Cerebellar nuclear complex (tissue), 1 donor: Measurements from ENCODE around the gene PCNP.
A peak's percentile ranks its signal among the peaks of the same experiment; 100 is the strongest.
"Not testable (repeated sequence)": the region's sequence is repeated elsewhere in the genome, so short reads cannot be mapped to it uniquely, and the experiment has no call there.

Experiments used
- DNase-seq, 2 experiments: peaks; one replicate each; lab custom pipeline; 2025; lab: John Stamatoyannopoulos, UW

Gene PCNP, protein sequence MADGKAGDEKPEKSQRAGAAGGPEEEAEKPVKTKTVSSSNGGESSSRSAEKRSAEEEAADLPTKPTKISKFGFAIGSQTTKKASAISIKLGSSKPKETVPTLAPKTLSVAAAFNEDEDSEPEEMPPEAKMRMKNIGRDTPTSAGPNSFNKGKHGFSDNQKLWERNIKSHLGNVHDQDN

DNA sequence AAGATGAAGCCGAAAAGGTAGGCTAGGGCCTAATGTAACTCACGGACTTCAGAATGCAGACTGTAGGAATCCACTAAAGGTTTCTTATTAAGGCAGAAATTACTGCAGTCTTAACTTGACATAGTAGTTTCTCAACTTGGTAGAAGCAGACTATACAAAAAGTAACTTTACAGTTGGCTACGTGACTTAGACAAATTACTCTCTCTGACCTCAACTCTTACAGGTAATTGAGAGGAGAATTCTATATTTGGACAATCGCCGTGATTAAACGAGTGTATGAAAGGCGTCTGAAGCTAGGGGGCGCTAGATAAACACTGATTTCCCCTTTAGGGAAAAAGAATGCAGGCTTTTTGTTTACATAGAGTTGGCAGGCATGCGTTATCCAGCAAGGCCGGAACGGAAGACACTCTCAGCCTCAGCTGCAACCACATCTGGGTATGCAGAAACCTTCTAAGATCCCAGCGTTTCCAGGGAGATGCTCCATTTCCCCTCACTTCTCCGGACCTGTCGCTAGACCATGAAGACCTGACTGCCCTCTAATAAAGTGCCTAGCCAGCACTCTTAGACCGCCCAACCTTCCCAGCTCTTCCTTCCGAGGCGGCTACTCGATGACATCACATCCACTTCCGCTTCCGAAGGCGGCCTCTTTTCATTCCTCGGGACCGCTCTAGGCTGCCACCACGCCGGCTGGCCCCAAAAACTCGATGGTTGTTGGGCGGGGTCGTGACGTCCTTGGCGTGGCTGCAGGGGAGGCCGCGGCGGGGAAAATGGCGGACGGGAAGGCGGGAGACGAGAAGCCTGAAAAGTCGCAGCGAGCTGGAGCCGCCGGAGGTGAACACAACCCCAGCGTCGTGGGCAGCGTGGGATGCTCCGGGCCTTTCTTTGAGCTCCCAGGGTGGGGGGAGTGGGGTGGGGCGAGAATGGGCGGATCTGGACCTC is at the start of gene PCNP:
TSS of gene PCNP (plus strand) at position 732 of the 939 bp plus-strand sequence. CDS start at position 768, 36 bp downstream.
- peak; percentile 66 to 93 for DNase-seq

DNA sequence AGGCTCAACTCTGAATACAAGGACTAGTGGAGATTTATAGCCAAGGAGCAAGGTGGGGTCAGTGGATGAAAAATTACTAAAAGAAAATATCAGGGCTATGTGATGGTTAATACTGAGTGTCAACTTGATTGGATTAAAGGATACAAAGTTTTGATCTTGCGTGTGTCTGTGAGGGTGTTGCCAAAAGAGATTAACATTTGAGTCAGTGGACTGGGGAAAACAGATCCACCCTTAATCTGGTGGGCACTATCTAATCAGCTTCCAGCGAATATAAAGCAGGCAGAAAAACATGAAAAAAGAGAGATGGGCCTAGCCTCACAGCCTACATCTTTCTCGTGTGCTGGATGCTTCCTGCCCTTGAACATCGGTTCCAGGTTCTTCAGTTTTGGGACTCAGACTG is 46.5 kb upstream of the PCNP start:
- DNase-seq: no peak

DNA sequence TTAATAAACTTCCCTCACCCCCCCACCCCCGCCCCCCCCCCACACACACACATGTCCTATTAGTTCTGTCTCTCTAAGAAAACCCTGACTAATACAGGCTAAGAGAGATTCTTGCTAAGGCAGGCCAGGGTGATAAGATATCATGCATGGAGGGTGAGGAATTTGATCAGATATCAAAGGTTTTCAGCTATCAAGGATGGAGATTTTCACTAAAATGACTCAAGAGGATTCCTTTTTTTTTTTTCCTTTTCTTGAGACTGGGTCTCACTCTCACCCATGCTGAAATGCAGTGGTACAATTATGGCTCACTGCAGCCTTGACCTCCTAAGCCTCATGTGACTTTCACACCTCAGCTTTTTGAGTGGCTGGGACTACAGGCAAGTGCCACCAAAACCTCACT is 46.1 kb upstream of the PCNP start:
- DNase-seq: no peak

DNA sequence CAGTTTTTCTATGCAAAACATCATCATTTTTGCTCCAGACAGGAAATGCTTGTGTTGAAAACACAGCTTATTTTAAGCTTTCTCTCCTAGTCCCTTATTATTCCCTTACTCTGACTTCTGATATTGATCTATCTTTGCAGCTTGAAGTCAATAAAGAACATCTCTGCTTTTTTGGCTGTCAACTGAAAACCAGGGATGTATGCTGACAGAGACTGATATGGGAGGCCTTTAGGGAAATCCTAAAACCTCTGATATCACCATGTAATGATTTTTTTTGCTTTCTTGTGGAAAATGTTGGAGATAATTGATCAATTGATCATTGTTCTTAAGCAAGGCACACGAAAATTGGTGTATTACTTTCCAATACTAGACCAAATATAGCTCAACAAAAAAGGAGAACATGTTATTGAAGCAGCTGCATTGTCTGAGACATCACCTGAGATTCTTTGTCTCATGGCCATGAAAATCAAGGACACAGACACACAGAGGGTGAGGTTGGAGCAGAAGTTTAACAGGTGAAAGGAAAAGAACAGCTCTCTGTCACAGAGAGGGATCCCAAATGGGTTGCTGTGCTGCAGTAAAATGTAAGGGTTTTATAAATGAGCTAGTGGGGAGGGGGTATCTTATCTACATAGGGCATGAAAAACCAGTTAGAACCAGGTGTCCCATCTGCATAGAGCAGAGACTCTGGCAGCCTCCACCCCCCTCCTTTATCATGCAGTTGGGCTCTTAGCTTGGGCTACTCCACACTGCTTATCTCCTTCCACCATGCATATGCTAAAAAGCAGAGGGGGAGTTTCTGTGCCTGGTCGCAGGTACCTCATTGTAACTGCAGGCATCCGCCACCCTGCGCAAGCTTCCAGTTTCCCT is 43.9 kb upstream of the PCNP start:
- DNase-seq: no peak

DNA sequence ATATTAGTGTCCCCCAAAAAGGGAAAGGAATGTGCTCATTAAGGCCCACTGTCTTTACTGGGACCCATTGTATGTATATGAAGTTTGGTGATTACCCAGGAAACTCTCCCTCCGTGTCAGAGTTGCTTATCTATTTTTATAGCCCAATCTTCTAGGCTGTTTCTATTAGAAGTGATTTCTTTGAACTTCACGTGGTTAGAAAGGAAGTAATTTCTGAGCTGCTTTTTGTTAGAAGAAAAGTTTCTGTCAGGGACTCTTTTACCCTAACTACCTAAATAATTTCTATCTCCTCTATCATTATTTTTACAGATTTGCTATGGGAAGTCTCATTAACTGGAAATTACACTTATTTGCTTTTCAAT is 43.3 kb upstream of the PCNP start:
- DNase-seq: no peak

DNA sequence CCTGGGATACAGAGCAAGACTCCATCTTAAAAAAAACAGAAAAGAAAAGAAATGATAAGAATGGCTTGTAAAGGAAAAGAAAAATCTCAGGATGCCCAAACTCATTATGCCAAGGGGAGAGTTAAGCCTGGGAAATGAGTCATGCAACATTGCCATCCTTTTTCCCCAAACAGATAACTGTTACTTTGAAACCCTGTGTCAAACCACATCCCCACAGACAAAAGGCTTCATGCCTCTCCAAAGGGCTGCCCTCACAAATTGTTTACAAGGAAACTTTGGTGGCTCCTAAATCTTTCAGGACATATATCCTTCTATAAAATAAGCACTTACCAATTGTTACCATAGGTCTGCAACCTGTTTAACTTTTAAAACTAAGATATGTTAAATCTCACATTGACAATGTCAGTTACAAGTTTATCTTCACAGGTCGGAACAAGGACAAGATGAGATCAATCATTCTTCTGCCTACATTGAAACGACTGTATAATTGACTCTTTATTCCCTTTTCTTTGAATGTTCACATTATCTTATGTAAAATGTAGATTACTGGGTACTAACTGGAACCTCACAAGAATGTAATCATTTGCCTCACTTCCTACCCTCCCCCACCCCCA is 42.4 kb upstream of the PCNP start:
- no peak for DNase-seq

DNA sequence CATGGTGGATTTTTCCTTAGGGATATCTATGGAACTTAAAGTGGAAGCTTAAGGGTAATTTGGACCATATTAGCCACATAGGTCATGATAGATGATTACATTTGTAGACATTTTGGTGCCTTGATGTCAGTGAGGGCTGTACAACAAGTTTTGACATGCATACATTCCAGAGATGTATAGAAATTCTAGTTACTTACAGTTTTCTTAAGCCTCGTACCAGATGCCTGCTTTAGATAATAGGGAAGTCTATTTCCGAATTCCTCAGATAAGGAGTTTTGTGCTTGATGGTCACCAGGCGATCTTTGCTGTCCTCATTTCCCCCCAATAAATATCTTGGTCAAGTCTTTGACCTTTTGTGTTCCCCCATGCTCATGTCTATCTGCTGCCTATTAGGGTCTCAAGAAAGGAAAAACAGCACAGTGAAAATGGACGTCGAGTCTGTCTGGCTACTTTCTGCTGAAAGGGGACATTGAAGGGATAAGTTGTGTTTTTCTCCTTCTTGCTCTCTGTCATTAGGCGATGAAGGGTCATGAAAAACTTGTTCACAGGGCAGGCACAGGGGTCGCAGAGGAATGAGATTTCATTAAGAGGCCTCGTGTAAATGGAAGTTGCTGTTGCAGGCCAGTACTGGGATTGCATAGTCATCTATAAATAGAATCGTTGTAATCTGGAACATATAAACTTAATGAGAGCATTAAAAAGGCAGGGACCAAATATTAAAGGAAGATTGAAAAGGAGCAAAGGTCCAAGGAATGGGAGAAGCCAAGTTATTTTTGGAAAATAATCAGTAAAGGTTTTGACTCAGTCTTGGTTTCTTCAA is 41.0 kb upstream of the PCNP start:
- DNase-seq: no peak

DNA sequence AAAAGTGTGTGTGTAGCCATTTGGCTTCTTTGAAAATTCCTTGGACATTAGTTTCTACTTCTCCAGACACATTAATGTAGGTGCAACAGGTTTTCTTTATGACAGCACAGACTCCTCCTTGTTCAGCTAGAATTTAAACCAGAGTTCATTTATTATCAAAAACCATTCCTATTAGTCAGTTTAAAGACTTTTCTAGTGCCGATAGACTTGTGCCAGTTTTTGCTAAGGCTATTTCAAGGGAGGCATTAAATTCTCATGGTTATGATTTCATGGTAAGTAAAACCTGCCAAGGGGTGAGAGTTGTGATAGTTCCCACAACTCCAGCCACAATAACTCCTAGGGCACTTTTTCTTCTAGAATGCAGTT is 40.4 kb upstream of the PCNP start:
- no peak for DNase-seq

DNA sequence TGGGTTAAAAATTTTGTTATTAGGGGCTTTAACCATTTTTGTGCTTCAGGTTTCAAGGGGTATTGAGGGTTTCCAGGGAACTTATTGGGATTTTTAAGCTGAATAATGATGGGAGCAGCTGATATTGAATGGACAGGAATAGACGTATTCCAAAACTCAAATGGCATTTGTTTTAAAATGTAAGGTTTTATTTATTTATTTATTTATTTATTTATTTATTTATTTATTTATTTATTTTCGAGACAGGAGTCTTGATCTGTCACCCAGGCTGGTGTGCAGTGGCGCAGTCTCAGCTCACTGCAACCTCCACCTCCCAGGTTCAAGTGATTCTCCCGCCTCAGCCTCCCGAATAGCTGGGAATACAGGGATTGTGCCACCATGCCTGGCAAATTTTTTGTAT is 38.8 kb upstream of the PCNP start:
- no peak for DNase-seq

DNA sequence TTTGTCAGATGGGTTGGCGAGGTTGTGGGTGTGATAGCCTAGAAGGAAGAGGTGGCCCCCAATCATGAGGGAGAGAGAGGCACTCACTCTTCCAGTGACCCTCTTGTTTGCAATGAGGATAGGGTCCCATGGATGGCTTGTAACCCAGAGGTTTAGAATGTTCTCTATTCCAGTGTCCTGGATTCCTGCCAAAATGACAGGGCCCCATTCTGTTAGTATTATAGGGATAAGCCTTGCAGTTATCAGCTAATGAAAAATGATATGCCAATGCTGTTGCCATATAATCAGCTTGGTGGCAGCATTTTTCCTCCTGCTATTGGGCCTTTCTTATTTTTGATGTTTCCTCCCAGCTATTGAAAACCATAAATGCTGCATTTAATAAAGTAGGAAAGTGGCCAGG is 37.7 kb upstream of the PCNP start:
- no peak for DNase-seq

DNA sequence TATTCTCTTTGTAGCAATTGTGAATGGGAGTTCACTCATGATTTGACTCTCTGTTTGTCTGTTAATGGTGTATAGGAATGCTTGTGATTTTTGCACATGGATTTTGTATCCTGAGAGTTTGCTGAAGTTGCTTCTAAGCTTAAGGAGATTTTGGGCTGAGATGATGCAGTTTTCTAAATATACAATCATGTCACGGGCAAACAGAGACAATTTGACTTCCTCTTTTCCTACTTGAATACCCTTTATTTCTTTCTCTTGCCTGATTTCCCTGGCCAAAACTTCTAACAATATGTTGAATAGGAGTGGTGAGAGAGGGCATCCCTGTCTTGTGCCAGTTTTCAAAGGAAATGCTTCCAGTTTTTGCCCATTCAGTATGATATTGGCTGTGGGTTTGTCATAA is 37.0 kb upstream of the PCNP start:
- DNase-seq: not testable (repeated sequence)

DNA sequence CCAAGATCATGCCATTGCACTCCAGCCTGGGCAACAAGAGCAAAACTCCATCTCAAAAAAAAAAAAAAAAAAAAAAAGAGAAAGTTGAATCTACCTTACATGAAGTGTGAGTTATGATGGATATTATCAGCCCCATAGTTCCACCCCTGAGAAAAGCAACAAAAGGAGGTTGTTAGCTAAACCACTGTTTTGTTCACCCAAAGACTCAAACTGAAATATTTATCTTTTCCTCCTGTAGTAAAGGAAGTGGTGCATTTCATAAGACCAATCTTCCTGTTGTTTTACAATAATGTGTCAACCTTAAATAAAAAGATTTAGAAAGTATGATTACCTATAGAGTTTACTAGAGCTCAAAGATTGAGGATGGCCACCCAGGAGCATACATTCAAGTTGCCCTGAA is 31.0 kb upstream of the PCNP start:
- no peak for DNase-seq

DNA sequence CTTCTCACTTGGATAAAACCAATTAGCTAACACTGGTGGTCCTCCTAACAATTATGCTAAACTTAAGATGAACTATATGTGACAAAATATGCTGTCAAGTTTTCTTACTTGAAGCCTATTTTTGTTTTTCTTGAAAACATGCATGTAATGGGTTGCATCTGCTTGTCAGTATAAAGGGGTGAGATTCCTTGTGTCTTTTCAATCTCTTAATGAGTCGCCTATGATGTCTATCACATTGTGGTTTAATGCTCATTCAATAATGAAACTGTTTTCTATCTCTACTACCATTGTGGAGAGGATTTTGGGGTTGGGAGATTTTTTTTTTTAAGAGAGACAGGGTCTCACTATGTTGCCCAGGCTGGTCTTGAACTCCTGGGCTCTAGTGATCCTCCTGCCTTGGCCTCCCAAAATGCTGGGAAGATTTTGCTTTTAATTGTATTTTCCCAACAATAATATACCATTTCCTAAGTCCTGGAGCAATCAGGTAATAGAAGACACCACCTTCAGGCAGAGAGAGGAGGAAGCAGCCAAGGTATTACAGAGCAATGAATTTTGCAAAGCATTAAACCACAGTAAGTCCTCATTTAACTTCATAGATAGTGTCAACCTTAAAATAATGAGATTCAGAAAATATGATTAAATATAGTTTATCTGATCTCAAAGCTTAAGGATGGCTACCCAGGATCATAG is 29.7 kb upstream of the PCNP start:
- DNase-seq: no peak

DNA sequence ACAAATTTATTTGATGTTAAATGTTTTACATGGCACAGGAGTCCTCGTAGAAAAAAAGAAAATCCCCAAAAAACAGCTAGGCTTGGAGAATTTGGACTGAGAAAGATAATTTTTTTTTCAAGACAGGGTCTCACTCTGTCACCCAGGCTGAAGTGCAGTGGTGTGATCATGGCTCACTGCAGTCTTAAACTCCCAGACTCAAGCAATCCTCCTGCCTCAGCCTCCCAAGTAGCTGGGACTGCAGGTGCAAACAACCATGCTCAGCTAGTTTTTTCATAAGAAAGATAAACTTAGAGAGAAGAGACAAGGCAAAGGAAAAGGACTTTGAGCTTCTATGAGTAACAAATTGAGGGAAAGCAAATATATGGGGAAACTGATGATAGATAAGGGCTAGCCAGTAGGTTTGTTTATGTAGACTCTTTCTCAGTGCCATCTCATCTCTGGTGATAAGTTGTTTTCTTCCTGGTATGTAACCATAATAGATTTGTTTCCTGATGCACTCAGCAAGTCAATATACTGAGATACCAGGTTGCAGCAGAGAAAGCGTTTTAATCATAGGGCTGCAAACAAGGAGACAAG is 25.4 kb upstream of the PCNP start:
- DNase-seq: no peak

DNA sequence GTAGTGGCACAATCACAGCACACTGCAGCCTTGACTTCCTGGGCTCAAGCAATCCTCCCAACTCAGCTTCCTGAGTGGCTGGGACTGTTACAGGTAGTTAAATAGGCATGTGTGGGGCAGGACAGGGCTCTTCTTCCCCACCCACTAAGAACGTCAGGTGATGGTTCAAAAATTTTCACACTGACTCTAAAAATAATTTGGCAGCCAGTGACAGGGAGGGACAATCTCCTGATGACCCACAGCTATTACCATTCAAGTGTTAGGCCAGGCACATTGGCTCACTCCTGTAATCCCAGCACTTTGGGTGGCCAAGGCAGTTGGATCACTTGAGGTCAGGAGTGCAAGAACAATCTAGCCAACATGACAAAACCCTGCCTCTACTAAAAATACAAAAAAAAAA is 24.5 kb upstream of the PCNP start:
- no peak for DNase-seq

DNA sequence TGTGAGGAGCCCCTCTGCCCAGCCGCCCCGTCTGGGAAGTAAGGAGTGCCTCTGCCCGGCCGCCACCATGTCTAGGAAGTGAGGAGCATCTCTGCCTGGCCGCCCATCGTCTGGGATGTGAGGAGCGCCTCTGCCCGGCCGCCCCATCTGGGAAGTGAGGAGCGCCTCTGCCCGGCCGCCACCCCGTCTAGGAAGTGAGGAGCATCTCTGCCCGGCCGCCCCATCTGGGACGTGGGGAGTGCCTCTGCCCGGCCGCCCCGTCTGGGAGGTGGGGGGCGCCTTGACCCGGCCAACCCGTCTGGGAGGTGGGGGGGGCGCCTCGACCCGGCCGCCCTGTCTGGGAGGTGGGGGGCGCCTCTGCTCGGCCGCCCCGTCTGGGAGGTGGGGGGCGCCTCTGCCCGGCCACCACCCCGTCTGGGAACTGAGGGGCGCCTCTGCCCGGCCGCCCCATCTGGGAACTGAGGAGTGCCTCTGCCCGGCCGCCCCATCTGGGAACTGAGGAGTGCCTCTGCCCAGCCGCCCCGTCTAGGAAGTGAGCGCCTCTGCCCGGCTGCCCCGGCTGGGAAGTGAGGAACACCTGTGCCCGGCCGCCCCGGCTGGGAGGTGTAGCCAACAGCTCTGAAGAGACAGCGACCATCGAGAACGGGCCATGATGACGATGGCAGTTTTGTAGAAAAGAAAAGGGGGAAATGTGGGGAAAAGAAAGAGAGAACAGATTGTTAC is 22.5 kb upstream of the PCNP start:
- DNase-seq: not testable (repeated sequence)

DNA sequence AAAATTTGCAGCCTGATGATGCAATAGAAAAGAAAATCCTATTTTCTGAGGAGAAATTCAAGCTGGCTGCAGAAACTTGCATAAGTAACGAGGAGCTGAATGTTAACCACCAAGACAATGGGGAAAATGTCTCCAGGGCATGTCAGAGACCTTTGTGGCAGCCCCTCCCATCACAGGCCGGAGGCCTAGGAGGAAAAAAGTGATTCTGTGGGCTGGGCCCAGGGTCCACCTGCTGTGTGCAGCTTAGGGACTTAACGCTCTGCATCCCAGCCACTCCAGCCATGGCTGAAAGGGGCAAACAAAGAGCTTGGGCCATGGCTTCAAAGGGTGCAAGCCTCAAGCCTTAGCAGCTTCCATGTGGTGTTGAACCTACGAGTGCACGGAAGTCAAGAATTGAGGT is 20.6 kb upstream of the PCNP start:
- not testable (repeated sequence) for DNase-seq

DNA sequence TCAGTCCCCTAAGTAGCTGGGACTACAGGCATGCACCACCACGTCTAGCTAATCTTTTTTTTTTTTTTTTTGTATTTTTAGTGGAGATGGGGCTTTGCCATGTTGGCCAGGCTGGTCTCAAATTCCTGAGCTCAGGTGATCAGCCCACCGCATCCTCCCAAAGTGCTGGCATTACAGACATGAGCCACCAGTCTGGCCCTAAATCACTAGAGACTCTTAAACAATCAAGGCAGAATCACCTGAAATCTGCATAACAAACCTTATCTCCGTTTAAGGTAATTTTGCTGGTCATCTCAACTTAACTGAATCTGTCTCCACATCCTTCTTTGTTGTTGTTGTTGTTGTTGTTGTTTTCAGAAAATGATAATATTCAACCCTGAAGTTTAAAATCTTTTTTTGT is 17.9 kb upstream of the PCNP start:
- DNase-seq: no peak

DNA sequence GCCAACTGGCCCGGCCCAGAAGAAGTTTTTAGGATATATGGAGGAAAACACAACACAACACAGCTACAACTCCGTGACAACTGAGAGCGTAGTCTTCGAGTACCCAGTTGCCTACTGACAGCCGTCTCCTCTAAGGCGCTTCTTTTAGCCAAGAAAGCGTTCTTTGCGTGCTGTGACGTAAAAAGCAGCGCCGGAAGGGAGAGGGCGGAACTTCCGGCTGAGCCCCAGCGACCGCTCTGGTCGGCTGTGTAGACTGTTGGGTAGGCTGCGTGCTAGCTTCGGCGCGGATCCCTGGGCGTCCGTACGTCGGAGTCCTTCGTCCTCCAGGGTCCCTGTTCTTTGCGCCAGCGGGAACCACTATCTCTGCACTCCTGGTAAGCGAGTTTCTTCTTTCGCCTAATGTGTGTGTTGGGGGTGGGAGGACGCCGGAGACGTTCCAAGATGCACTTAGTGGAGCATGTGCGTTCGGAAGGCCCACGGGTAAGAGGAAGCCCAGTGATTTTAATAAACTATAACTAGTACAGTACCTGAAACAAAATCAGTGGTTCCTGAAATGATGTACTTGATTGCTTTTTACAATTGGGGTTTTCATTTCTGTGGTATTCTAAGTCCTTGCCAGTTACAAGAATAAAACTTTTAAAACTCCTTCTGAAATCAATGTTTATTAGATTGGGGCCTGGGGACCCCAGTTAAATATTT is 12.2 kb upstream of the PCNP start, which contains the start of gene TRMT10C:
TSS of gene TRMT10C (plus strand) at position 239 of the 699 bp plus-strand sequence. CDS start 2,914 bp downstream, outside the sequence.
- peak; percentile 41 to 77 for DNase-seq
